Measurements from ENCODE around the gene GNG8. TPM values are rescaled to one million over a fixed set of nuclear protein-coding genes. Genes with fewer than 3 reads are reported as not detected.

Gene GNG8
- total and polyA plus RNA-seq, 9 of the 15 experiments (the other 6 are each of a cell fraction or from before 2014, with no cell fraction given), result 1.3 TPM; not detected in 8

DNA sequence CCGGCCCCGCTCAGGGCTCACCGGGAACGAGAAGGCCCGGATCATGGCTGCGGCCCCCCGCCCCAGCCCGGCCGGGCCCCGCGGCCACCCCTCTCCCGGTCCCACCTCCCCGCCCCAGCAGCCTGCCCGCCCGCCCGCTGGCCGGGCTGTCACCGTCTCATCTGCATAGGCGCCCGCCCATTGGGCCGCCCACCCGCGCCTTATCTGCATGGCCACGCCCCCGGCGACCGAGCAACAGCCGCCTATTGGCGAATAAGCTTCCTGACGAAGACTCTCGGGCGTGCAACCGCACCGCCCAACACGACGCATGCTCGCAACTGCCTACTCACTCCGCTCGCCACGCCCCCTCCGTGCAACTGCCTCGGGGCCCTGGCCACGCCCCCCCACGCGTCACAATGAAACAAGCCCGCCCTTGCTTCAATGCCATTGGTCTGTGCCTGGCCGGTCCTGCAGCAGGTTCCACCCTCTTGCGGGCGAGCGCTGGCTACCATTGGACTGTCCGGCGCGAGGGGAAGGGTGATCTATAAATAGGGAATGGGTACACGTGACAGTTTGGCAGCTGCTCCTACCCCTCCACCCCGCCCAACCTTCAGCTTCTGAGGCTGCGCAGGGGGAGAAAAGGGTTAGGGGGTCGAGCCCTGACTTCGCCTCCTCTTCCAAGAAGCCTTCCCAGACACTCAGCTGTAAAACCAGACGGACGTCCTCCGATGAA, 25.2 kb upstream of the GNG8 start, which contains the start of gene DACT3 (continued):
- TF ChIP-seq TEAD4 (IDR thresholded peaks at IDR 0.05; ENCODE audit: low read length) (no peak), TEAD4 (CRISPR knock-in tag; IDR thresholded peaks at IDR 0.05; ENCODE audit: borderline replicate concordance) (no peak), ATF1 (CRISPR knock-in tag; IDR thresholded peaks at IDR 0.05) (no peak), ATF1 (tag; IDR thresholded peaks at IDR 0.05) (peak; percentile 94), EP400 (IDR thresholded peaks at IDR 0.05) (no peak), SRSF3 (IDR thresholded peaks at IDR 0.05; ENCODE audit: insufficient read depth, low read length) (no peak), TCF7 (IDR thresholded peaks at IDR 0.05; ENCODE audit: borderline replicate concordance) (no peak), ELF2 (CRISPR knock-in tag; IDR thresholded peaks at IDR 0.05) (no peak), STAG1 (CRISPR knock-in tag; IDR thresholded peaks at IDR 0.05; ENCODE audit: borderline replicate concordance) (no peak), FOXP1 (CRISPR knock-in tag; IDR thresholded peaks at IDR 0.05) (no peak), MAZ (CRISPR knock-in tag; conservative IDR thresholded peaks at IDR 0.05 in 1 of 2, IDR thresholded peaks at IDR 0.05 in 1 of 2) (peak in 1 of 2 experiments; percentile 56; a peak in 3 of 4 replicates), FUS (optimal IDR thresholded peaks at IDR 0.05; ENCODE audit: low read depth, low read length) (no peak), SMARCA5 (IDR thresholded peaks at IDR 0.05) (no peak), RFX5 (IDR thresholded peaks at IDR 0.05; ENCODE audit: low read depth, low read length) (no peak)
- TF ChIP-seq, protein P1, sequence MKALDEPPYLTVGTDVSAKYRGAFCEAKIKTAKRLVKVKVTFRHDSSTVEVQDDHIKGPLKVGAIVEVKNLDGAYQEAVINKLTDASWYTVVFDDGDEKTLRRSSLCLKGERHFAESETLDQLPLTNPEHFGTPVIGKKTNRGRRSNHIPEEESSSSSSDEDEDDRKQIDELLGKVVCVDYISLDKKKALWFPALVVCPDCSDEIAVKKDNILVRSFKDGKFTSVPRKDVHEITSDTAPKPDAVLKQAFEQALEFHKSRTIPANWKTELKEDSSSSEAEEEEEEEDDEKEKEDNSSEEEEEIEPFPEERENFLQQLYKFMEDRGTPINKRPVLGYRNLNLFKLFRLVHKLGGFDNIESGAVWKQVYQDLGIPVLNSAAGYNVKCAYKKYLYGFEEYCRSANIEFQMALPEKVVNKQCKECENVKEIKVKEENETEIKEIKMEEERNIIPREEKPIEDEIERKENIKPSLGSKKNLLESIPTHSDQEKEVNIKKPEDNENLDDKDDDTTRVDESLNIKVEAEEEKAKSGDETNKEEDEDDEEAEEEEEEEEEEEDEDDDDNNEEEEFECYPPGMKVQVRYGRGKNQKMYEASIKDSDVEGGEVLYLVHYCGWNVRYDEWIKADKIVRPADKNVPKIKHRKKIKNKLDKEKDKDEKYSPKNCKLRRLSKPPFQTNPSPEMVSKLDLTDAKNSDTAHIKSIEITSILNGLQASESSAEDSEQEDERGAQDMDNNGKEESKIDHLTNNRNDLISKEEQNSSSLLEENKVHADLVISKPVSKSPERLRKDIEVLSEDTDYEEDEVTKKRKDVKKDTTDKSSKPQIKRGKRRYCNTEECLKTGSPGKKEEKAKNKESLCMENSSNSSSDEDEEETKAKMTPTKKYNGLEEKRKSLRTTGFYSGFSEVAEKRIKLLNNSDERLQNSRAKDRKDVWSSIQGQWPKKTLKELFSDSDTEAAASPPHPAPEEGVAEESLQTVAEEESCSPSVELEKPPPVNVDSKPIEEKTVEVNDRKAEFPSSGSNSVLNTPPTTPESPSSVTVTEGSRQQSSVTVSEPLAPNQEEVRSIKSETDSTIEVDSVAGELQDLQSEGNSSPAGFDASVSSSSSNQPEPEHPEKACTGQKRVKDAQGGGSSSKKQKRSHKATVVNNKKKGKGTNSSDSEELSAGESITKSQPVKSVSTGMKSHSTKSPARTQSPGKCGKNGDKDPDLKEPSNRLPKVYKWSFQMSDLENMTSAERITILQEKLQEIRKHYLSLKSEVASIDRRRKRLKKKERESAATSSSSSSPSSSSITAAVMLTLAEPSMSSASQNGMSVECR (CRISPR knock-in tag; IDR thresholded peaks at IDR 0.05), result peak; percentile 45; the same call in 1 of the 2 replicates
- TF ChIP-seq, protein P2, sequence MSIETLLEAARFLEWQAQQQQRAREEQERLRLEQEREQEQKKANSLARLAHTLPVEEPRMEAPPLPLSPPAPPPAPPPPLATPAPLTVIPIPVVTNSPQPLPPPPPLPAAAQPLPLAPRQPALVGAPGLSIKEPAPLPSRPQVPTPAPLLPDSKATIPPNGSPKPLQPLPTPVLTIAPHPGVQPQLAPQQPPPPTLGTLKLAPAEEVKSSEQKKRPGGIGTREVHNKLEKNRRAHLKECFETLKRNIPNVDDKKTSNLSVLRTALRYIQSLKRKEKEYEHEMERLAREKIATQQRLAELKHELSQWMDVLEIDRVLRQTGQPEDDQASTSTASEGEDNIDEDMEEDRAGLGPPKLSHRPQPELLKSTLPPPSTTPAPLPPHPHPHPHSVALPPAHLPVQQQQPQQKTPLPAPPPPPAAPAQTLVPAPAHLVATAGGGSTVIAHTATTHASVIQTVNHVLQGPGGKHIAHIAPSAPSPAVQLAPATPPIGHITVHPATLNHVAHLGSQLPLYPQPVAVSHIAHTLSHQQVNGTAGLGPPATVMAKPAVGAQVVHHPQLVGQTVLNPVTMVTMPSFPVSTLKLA (conservative IDR thresholded peaks at IDR 0.05), result peak; percentile 97 to 98
- TF ChIP-seq, protein P3, sequence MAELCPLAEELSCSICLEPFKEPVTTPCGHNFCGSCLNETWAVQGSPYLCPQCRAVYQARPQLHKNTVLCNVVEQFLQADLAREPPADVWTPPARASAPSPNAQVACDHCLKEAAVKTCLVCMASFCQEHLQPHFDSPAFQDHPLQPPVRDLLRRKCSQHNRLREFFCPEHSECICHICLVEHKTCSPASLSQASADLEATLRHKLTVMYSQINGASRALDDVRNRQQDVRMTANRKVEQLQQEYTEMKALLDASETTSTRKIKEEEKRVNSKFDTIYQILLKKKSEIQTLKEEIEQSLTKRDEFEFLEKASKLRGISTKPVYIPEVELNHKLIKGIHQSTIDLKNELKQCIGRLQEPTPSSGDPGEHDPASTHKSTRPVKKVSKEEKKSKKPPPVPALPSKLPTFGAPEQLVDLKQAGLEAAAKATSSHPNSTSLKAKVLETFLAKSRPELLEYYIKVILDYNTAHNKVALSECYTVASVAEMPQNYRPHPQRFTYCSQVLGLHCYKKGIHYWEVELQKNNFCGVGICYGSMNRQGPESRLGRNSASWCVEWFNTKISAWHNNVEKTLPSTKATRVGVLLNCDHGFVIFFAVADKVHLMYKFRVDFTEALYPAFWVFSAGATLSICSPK (IDR thresholded peaks at IDR 0.05; ENCODE audit: borderline replicate concordance), result no peak
- TF ChIP-seq, protein P4, sequence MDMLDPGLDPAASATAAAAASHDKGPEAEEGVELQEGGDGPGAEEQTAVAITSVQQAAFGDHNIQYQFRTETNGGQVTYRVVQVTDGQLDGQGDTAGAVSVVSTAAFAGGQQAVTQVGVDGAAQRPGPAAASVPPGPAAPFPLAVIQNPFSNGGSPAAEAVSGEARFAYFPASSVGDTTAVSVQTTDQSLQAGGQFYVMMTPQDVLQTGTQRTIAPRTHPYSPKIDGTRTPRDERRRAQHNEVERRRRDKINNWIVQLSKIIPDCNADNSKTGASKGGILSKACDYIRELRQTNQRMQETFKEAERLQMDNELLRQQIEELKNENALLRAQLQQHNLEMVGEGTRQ (CRISPR knock-in tag; IDR thresholded peaks at IDR 0.05), result peak; percentile 80

Data from K562 (cell line).